H1 (cell line): ENCODE measurements around the gene FKTN. TPM values are rescaled to one million over a fixed set of nuclear protein-coding genes. Genes with fewer than 3 reads are reported as not detected.

ENCODE experiments used
- BCL11A ChIP-seq, 2 experiments: IDR thresholded peaks; one replicate each; pipeline ENCODE4 v1.6.1; 2011; ENCODE audit warnings: low read depth in 2 of 2, low read length in 2 of 2, mild to moderate bottlenecking in 2 of 2
- JUND ChIP-seq: IDR thresholded peaks from 2 replicates; pipeline ENCODE4 v1.6.1; 2011; ENCODE audit warnings: mild to moderate bottlenecking, improper control_type of control experiment, low read length
- MAFK ChIP-seq: IDR thresholded peaks from 2 replicates; pipeline ENCODE4 v1.6.1; 2012; ENCODE audit warnings: low read depth, mild to moderate bottlenecking, improper control_type of control experiment, low read length
- RBBP5 ChIP-seq: IDR thresholded peaks from 2 replicates; pipeline ENCODE4 v1.7.1; 2012; ENCODE audit warnings: low read depth, mild to moderate bottlenecking, inconsistent platforms, low read length, moderate library complexity, borderline replicate concordance
- RFX5 ChIP-seq: IDR thresholded peaks from 2 replicates; pipeline ENCODE4 v1.6.1; 2011; ENCODE audit warnings: low read depth, low read length, improper control_type of control experiment, borderline replicate concordance
- polyA plus RNA-seq, 7 experiments: library from polyadenylated mRNA; depleted of rRNA in 3 of 7; stranded (reverse) in 5 of 7; unstranded in 2 of 7; fragments of >200 nt in 5 of 7; fragments of 200-250 nt in 2 of 7; gene quantifications; 1 replicate in 5 of 7; 2 replicates in 1 of 7; 4 replicates in 1 of 7; pipeline versions ENCODE4 v1.2.1 to v1.2.3, GENCODE V29; 2011 to 2013; ENCODE audit warnings: missing spikeins in 2 of 7, mixed read lengths in 2 of 7
- total RNA-seq: library from RNA; stranded (reverse); fragmentation: NEBNext Ultra II Directional; extraction: Animal tissue kit (Norgen Biotek cat#: 25700); gene quantifications from 2 replicates; pipeline ENCODE4 v1.2.1, GENCODE V29; 2021

FKTN gene
- total and polyA plus RNA-seq, 2 of the 8 experiments (the other 6 are each of a cell fraction or from before 2014, with no cell fraction given): 2.7 to 13.4 TPM

GRCh38 chr9:105663914-105664313, 106.0 kb downstream of the FKTN start (continued):
- TF ChIP-seq BCL11A (IDR thresholded peaks at IDR 0.05; ENCODE audit: low read depth in 2 of 2, low read length in 2 of 2) (no peak), RBBP5 (no peak), JUND (no peak), MAFK (no peak), RFX5 (no peak)
